GM18502 (cell line): Measurements from ENCODE around the gene EPB42.
"Not testable (repeated sequence)": the region's sequence is repeated elsewhere in the genome, so short reads cannot be mapped to it uniquely, and the experiment has no call there.

ENCODE experiments used
- ATAC-seq: cut with Tn5 transposase; IDR thresholded peaks from one replicate; pipeline ENCODE4 v1.9.1; 2021; ENCODE audit warnings: mild to moderate bottlenecking; ENCODE audit not compliant: unreplicated experiment, poor library complexity

EPB42 gene

GRCh38 chr15:43214169-43214568, 6.6 kb downstream of the EPB42 start:
- no peak for ATAC-seq

GRCh38 chr15:43213466-43213865, 7.4 kb downstream of the EPB42 start:
- ATAC-seq = no peak

- no peak for ATAC-seq
Measured at GRCh38 chr15:43212951-43213350, 7.9 kb downstream of the EPB42 start.

- no peak for ATAC-seq
Measured at GRCh38 chr15:43212299-43212698, 8.5 kb downstream of the EPB42 start.

- ATAC-seq = no peak
Measured at GRCh38 chr15:43211224-43211735, 9.5 kb downstream of the EPB42 start.

GRCh38 chr15:43210807-43211206, 10.0 kb downstream of the EPB42 start:
- no peak for ATAC-seq

- no peak for ATAC-seq
Measured at GRCh38 chr15:43210172-43210745, 10.6 kb downstream of the EPB42 start.

GRCh38 chr15:43209059-43209824, 11.6 kb downstream of the EPB42 start:
- no peak for ATAC-seq

- ATAC-seq = no peak
Measured at GRCh38 chr15:43208052-43209002, 12.5 kb downstream of the EPB42 start.

- no peak for ATAC-seq
Measured at GRCh38 chr15:43207024-43207423, 13.8 kb downstream of the EPB42 start.

GRCh38 chr15:43206054-43206453, 14.8 kb downstream of the EPB42 start:
- no peak for ATAC-seq

- no peak for ATAC-seq
Measured at GRCh38 chr15:43204016-43204901, 16.6 kb downstream of the EPB42 start.

- no peak for ATAC-seq
Measured at GRCh38 chr15:43199945-43200488, 20.8 kb downstream of the EPB42 start.

GRCh38 chr15:43198992-43199391, 21.8 kb downstream of the EPB42 start:
- ATAC-seq = no peak

GRCh38 chr15:43198556-43198955, 22.3 kb downstream of the EPB42 start:
- not testable (repeated sequence) for ATAC-seq

GRCh38 chr15:43197773-43198172, 23.0 kb downstream of the EPB42 start:
- ATAC-seq = not testable (repeated sequence)

- no peak for ATAC-seq
Measured at GRCh38 chr15:43196760-43197548, 23.9 kb downstream of the EPB42 start.

- ATAC-seq = no peak
Measured at GRCh38 chr15:43194795-43195194, 26.0 kb downstream of the EPB42 start.

GRCh38 chr15:43193710-43194109, 27.1 kb downstream of the EPB42 start:
- ATAC-seq = no peak
